Duodenal mucosa (tissue), 2 donors: ENCODE results near the gene GRK4.

Experiments
- H3K27ac ChIP-seq: one replicate; pipeline ENCODE4 v1.7.0; 2013; ENCODE audit warnings: low read depth, low read length
- H3K27me3 ChIP-seq, 2 donors: one replicate each; pipeline ENCODE4 v1.7.0; 2013; ENCODE audit warnings: low read length in 2 of 2, control low read depth in 1 of 2; ENCODE audit not compliant: insufficient read depth in 2 of 2, control insufficient read depth in 1 of 2
- H3K36me3 ChIP-seq, 2 donors: one replicate each; pipeline ENCODE4 v1.7.0; 2013; ENCODE audit warnings: low read length in 2 of 2, control low read depth in 1 of 2; ENCODE audit not compliant: insufficient read depth in 2 of 2, control insufficient read depth in 1 of 2
- H3K4me1 ChIP-seq, 2 donors: one replicate each; pipeline ENCODE4 v1.7.0; 2013; ENCODE audit warnings: low read length in 2 of 2, control low read depth in 1 of 2; ENCODE audit not compliant: insufficient read depth in 2 of 2, control insufficient read depth in 1 of 2
- H3K4me3 ChIP-seq, 2 donors: one replicate each; pipeline ENCODE4 v1.7.0; 2013; ENCODE audit warnings: low read length in 2 of 2, low read depth in 1 of 2
- H3K9ac ChIP-seq, 2 donors: one replicate each; pipeline ENCODE4 v1.7.0; 2013; ENCODE audit warnings: low read length in 2 of 2, low read depth in 1 of 2
- H3K9me3 ChIP-seq, 2 donors: one replicate each; pipeline ENCODE4 v1.7.0; 2013; ENCODE audit warnings: low read length in 2 of 2, control low read depth in 1 of 2; ENCODE audit not compliant: control insufficient read depth in 1 of 2

Gene GRK4

DNA sequence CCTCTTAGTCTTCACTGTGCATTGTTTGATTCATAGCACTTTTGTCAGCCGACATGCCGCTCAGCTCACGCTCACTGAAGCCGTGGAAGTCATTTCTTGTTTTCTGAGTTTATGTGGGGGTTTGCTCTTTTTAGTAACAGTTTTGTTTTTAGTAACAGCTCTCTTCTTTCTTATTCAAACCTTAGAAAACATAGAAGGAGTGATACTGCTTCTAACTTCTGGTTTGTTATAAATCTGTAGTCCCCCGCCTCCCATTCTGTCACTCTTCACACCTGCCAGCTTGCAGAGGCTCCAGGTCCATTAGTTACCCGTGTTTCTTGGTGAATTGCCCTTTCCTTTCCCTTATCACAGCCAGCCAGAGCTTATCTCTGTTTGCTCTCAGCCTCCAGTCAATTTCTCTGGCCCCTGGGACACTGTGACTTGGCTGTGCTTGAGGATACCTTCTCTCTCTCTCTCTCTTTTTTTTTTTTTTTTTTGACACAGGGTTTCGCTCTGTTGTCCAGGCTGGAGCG is 50.5 kb downstream of the GRK4 start:
- H3K27ac ChIP-seq: no peak overlapping the region
- H3K4me1 ChIP-seq: peaks cover 8 to 15% of the 10 kb centered on the region in 2 donors
- H3K27me3 ChIP-seq: no peaks in the 10 kb centered on the region
- H3K9ac ChIP-seq: no peak overlapping the region
- H3K36me3 ChIP-seq: no peaks in the 10 kb centered on the region
- H3K9me3 ChIP-seq: no peaks in the 10 kb centered on the region
- H3K4me3 ChIP-seq: no peak overlapping the region

- Histone ChIP-seq H3K36me3 (no peaks in the 10 kb centered on the region), H3K27me3 (no peaks in the 10 kb centered on the region), H3K9ac (no peak overlapping the region)
These were observed 53.6 kb downstream of the GRK4 start for GRCh38 chr4:3016961-3017360.

DNA sequence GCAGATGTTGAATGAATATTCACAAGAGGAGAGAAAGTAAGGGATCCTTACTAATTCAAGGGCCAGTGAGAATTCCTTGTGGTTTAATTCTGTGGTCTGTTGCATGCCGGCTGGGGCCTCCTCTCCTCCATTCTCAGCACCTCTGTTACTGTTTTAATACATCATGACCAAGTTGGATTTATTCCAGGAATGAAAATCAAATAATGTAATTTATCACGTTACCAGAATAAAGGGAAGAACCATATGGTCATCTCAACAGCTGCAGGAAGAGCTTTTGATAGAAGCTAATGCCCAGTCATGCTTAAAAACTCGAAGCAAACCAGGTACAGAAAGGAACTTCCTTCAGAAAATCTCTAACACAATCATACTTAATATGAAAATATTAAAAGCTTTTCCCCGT is 54.1 kb downstream of the GRK4 start:
- Histone ChIP-seq H3K4me3 (no peak overlapping the region), H3K27ac (no peak overlapping the region), H3K36me3 (no peaks in the 10 kb centered on the region), H3K27me3 (no peaks in the 10 kb centered on the region), H3K4me1 (peaks cover 5 to 9% of the 10 kb centered on the region in 2 donors), H3K9ac (no peak overlapping the region), H3K9me3 (no peaks in the 10 kb centered on the region)

More at GRCh38 chr4:3016961-3017360, 53.6 kb downstream of the GRK4 start:
- peaks cover 5 to 9% of the 10 kb centered on the region in 2 donors for H3K4me1 ChIP-seq
- no peak overlapping the region for H3K4me3 ChIP-seq
- no peak overlapping the region for H3K27ac ChIP-seq
- H3K9me3 ChIP-seq: no peaks in the 10 kb centered on the region

GRCh38 chr4:3019145-3019846 is 55.9 kb downstream of the GRK4 start:
- no peak overlapping the region for H3K4me3 ChIP-seq
- no peak overlapping the region for H3K9ac ChIP-seq
- H3K4me1 ChIP-seq: no peaks in the 10 kb centered on the region
- no peaks in the 10 kb centered on the region for H3K27me3 ChIP-seq
- H3K27ac ChIP-seq: no peak overlapping the region
- peaks cover 0 to 6% of the 10 kb centered on the region in 2 donors for H3K9me3 ChIP-seq
- no peaks in the 10 kb centered on the region for H3K36me3 ChIP-seq

DNA sequence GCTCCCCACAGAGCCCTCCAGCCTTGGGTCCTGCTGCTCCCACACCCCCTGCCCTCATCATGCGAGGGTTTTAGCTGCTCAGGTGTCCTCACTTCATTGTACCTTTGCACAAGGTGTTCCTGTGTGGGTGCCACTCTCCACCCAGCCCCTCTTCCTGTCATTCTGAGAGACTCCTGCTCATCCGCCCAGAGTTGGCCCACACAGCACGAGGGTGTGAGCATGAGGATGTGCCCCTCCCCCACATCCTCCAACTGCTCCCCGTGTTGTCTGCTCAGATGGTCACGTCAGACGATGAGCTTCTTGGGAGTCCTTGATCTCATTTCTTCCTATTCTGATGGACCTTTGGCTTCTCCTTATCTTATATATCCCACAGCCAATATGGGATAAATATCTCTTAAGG is 57.8 kb downstream of the GRK4 start:
- no peak overlapping the region for H3K4me3 ChIP-seq
- H3K4me1 ChIP-seq: no peaks in the 10 kb centered on the region
- peaks cover 0 to 6% of the 10 kb centered on the region in 2 donors for H3K9me3 ChIP-seq
- H3K27me3 ChIP-seq: no peaks in the 10 kb centered on the region
- no peak overlapping the region for H3K9ac ChIP-seq
- no peak overlapping the region for H3K27ac ChIP-seq
- no peaks in the 10 kb centered on the region for H3K36me3 ChIP-seq

DNA sequence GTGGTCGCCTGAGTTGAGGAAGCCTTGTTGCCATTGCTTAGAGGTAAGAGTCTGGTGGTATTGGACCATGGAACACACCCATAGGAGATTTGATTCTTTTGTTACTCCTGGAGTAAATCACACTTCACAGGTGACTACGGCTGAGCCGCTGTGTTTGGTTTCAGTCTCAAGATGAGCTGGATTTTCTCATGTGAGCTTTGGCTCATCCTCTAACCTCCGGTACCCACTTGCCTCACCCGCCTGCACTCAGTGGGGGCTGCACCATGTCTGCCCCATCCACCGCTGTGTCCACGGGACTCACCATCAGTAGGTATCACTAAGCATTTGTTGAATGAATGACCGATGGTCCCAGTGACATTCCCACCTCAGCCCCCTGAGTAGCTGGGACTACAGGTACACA is 58.3 kb downstream of the GRK4 start:
- H3K27me3 ChIP-seq: no peaks in the 10 kb centered on the region
- H3K9ac ChIP-seq: no peak overlapping the region
- H3K9me3 ChIP-seq: peaks cover 0 to 6% of the 10 kb centered on the region in 2 donors
- H3K36me3 ChIP-seq: no peaks in the 10 kb centered on the region
- H3K4me1 ChIP-seq: no peaks in the 10 kb centered on the region
- H3K27ac ChIP-seq: no peak overlapping the region
- H3K4me3 ChIP-seq: no peak overlapping the region

DNA sequence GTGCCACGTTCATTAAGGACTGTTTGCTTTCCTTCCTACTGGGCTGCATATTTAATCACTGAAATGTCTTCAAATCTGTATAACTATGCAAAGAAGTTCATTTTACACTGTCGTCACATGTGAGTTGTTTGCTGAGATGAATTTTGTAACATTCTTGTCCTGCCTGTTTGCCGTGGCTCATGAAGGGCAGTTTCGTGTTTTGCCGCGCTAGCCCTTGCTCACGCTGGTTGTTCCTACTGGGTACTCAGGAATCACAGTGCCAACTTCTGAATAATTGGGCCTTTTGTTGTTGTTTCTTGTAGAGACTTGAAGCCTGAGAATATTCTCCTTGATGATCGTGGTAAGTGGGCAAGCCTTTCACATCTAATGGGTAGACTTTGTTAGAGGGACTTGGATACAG is 58.7 kb downstream of the GRK4 start:
- Histone ChIP-seq H3K9me3 (peaks cover 0 to 6% of the 10 kb centered on the region in 2 donors), H3K4me1 (no peaks in the 10 kb centered on the region), H3K36me3 (no peaks in the 10 kb centered on the region)

DNA sequence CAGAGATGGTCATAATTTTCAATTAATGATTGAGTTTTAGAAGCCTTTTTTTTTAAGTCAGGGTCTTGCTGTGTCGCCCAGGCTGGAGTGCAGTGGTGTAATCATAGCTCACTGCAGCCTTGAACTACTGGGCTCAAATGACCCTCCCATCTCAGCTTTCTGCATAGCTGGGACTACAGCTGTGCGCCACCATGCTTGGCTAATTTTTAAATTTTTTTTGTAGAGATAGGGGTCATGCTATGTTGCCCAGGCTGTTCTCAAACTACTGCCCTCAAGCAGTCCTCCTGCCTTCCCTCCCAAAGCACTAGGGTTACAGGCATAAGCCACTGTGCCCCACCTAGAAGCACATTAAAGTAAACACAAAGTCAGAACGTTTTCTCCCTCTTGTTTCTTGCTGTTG is 59.3 kb downstream of the GRK4 start:
- Histone ChIP-seq H3K36me3 (no peaks in the 10 kb centered on the region), H3K4me1 (no peaks in the 10 kb centered on the region), H3K9ac (no peak overlapping the region), H3K27ac (no peak overlapping the region), H3K27me3 (no peaks in the 10 kb centered on the region), H3K9me3 (peaks cover 0 to 6% of the 10 kb centered on the region in 2 donors), H3K4me3 (no peak overlapping the region)

More for the DNA sequence above, 58.7 kb downstream of the GRK4 start:
- H3K27ac ChIP-seq: no peak overlapping the region
- H3K9ac ChIP-seq: no peak overlapping the region
- H3K27me3 ChIP-seq: no peaks in the 10 kb centered on the region
- no peak overlapping the region for H3K4me3 ChIP-seq

DNA sequence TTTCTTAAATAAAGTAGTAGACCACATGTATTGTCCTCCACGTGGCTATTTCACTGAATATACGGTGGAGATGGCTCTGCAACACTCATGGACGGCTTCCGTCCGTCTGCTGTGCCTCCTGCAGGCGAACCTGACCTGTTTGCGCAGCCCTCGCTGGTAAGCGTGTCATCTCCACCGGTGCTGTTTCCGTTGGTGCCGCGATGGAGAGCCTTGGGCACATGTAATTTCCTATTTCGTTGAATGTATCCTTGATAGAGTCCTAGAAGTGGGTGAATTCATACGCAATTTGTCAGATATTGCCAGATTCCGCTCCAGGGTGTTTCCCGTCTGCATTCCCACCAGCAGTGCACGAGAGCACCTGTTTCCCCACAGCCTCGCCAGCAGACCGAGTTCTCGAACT is 62.5 kb downstream of the GRK4 start:
- Histone ChIP-seq H3K9me3 (peaks cover 0 to 6% of the 10 kb centered on the region in 2 donors), H3K36me3 (no peaks in the 10 kb centered on the region), H3K4me1 (no peaks in the 10 kb centered on the region), H3K4me3 (no peak overlapping the region), H3K27ac (no peak overlapping the region), H3K27me3 (no peaks in the 10 kb centered on the region), H3K9ac (no peak overlapping the region)

GRCh38 chr4:3026540-3026939 is 63.2 kb downstream of the GRK4 start:
- Histone ChIP-seq H3K36me3 (no peaks in the 10 kb centered on the region), H3K27me3 (no peaks in the 10 kb centered on the region), H3K9ac (no peak overlapping the region), H3K4me3 (no peak overlapping the region), H3K4me1 (no peaks in the 10 kb centered on the region), H3K27ac (no peak overlapping the region), H3K9me3 (peaks cover 0 to 6% of the 10 kb centered on the region in 2 donors)
